Endometrial microvascular endothelial cells (primary cell): Measurements from ENCODE around the gene MPHOSPH8. TPM values are rescaled to one million over a fixed set of nuclear protein-coding genes. Genes with fewer than 3 reads are reported as not detected.

Experiments used
- in situ Hi-C: cut with HindIII; loops from 2 replicates; pipeline ENCODE4 v1.10.0; 2017; ENCODE audit warnings: low sequenced_read_pairs, low pct_unique_long_range_greater_than_20kb; ENCODE audit errors: inconsistent ontology term
- total RNA-seq: library from RNA; depleted of rRNA; stranded (reverse); fragments of >200 nt; gene quantifications from one replicate; pipeline ENCODE4 v1.2.3, GENCODE V29; 2015; ENCODE audit errors: inconsistent ontology term

MPHOSPH8 gene, protein sequence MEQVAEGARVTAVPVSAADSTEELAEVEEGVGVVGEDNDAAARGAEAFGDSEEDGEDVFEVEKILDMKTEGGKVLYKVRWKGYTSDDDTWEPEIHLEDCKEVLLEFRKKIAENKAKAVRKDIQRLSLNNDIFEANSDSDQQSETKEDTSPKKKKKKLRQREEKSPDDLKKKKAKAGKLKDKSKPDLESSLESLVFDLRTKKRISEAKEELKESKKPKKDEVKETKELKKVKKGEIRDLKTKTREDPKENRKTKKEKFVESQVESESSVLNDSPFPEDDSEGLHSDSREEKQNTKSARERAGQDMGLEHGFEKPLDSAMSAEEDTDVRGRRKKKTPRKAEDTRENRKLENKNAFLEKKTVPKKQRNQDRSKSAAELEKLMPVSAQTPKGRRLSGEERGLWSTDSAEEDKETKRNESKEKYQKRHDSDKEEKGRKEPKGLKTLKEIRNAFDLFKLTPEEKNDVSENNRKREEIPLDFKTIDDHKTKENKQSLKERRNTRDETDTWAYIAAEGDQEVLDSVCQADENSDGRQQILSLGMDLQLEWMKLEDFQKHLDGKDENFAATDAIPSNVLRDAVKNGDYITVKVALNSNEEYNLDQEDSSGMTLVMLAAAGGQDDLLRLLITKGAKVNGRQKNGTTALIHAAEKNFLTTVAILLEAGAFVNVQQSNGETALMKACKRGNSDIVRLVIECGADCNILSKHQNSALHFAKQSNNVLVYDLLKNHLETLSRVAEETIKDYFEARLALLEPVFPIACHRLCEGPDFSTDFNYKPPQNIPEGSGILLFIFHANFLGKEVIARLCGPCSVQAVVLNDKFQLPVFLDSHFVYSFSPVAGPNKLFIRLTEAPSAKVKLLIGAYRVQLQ
- total RNA-seq: 10.2 TPM

DNA sequence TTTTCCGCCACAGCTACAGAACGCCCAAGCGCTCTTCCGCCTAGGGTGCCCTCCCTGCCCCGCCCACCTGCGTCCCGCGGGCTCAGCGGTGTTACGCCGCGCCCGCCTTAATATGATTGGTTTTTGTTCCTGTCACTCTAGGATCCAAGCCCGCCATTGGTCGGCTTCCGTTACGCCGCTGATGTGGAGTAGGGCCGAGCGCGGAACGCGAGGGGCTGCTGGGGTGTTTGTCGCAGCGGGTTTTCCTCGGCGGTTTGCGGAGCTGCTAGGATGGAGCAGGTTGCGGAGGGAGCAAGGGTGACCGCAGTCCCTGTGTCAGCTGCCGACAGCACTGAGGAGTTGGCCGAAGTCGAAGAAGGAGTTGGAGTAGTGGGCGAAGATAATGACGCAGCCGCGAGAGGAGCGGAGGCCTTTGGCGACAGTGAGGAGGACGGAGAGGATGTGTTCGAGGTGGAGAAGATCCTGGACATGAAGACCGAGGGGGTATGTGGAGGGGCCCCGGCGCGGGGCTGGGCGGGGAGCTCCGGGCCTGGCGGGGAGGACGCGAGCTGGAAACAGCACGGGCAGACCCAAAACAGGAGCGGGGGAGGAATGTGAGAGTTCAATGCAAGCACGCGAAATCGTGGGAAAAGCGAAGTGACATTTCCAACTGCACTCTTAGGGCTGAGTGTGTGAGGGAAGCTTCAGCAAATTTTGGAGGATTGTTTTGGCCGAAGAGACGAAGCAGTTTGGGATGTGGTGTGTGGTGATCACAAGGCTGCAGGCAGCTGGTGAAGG, at the start of gene MPHOSPH8:
TSS of gene MPHOSPH8 (plus strand) at position 181 of the 777 bp plus-strand sequence. CDS start at position 271, 90 bp downstream.
- in situ Hi-C loops: no loop called here

DNA sequence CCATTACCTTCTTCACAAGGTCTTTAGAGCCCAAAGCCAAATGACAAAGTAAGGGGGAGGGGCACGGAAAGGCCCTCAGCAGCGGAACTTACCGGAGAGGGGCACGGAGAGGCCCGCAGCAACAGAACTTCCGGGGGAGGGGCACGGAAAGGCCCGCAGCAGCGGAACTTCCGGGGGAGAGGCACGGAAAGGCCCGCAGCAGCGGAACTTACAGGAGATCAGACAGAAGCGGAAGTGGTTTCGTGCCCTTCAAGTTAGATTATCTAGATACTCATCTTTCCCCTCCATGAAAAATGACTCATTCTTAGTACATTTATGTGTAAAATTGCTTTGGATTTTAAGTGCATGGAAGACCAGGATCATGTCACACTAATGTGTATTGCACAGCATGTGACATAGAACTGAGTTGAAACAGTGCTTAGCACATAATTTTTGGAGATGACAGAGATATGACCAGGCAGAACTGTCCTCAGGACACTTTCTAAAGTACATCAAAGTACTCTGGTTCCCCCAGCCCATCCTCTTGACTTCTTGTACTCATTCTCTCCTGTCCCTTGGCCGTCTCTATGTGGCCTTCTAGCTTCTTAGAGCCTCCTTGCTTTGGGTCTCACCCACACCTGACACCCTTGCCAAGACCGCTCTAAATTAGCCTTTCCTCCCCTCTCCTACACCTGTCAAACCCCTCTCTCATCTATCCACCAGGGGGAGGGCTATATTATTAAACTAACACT, 46.4 kb upstream of the MPHOSPH8 start:
- in situ Hi-C loops: no loop called here

DNA sequence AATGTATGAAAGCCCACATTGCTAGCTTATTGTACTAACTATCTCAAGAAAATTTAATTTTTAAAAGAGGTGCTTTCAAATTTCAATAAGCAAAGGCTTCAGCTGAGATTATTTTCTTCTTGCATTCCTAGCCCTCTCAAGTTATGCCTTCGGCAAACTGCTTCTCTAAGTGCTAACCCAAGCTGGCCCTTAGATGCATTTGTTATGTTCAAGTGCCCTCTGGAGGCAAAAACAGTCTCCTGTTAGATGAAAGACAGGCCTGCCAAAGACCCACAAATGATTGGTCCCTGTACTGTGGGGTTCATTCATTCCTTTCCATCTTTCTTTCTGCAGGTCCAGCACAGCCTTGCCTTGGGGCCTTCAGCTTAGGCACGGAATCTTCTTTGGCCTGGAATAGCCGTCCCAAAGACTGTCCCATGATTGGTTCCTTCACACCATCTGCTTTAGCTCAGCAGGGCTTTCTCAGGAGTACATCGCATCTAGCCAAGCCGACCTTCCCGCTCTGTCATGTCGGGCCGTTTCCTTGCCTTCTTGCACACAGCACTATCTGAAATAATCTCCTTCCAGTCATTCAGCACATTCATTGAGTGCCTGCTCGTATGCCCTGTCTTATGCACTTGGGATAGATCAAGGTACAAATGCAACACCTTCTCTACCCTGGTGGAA, 45.7 kb upstream of the MPHOSPH8 start:
- in situ Hi-C loops: no loop called here

DNA sequence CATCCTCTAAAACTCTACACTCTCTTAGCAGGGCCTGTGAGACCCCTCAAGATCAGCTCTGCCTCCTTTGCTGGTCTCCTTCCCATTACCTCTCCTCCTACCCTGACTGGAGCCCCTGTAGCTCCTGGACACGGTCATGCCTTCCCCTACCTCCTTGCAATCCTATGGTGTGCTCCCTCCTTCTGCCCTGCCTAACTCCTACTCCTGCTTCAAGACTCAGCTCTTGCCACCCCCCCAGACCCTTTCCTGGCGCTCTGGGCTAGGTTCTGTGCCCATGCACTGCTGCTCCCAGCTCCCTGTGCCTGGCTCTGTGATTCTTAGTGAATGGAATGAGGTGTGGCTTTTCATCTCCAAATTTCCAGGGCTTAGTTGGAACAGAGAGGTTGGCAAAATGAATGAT, 44.1 kb upstream of the MPHOSPH8 start:
- in situ Hi-C loops: no loop called here

DNA sequence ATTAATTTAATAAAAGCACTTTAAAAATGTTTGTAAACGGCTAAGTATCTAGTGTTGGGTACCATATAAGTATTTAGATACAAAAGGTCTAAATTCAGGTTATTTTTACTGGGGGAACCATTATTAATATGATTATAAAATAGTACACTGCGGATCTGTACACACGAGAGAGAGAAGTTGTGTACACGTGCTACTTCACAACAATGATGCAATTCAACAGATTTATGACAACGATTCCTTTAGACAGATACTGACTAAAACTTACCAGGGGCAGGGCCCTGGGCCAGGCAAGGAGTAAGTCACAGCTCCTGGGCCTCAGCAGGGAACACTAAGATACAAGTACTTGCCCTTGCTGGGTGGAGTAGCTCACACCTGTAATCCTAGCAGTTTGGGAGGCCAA, 43.0 kb upstream of the MPHOSPH8 start:
- in situ Hi-C loops: no loop called here

DNA sequence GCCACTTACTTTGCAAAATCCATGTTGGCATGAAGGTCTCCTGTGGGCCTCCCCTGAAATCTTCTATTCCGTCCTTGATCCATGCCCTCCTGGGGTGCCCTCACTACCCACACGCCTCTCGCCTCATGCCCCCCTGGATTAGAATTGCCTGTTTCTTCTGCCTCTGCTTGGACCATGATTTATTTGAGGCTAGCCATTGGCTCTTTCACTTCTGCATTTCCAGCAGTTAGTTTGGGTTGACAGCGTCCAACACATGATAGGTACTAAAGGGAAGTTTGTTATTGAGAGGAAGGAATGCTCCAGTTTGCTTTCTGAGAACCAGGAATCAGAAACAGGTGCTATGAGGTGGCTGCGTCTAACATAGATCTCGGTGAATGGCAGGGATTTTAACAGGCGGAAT, 41.6 kb upstream of the MPHOSPH8 start:
- in situ Hi-C loops: no loop called here

DNA sequence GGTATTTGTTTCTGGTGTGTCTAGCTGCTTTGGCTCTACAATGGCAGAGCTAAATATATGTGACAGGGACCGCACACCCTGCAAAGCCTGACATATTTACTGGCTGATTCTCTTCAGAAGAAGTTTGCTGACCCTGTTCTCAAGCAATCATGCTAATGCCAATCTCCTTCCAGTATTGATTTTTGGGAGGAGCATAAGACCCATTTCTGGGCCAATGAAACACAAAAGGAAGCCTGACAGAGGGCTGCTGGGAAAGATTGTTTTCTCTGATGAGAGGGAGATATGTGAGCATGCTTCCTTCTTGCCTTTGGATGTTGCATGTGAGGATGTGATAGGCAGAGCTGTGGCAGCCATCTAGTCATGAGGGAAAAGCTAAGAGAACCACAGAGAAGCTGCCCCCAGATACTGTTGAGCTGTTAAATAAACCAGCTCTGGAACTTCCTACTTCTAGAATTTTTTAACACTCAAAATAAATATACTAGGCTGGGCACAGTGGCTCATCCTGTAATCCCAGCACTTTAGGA, 40.7 kb upstream of the MPHOSPH8 start:
- in situ Hi-C loops: no loop called here

DNA sequence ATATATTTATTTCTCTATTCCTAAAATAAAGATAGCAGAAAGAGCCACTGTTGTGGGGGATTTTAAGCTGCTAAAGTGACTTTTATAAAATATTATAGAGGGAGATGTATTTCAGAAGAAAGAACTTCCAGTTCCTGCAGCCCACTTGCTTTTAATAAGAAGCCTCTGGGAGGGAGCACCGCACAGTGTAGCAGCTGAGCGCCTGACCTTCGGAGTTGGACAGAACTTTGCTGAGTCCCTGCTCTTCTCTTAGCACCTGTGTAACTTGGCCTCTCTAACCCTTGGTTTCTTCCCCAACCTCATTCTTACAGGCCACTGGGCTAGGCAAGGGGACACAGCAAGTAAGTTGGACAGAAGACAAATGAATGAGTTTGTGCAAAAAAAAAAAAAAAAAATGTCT, 37.4 kb upstream of the MPHOSPH8 start:
- in situ Hi-C loops: no loop called here

DNA sequence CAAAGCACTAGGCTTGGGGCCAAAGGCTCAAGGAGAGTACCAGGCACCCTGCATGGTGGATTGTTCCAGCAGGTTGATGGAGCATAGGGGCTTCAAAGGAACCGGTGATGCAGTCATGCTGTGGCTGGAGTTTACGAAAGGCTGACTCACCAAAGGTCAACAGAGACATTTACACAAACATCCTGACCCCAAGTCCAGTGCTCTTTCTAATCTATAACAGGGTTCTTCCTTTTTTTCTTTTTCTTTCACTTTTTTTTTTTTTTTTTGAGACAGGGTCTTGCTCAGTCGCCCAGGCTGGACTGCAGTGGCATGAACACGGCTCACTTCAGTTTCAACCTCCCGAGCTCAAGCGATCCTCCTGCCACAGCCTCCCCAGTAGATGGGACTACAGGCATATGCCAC, 36.5 kb upstream of the MPHOSPH8 start:
- in situ Hi-C loops: no loop called here

DNA sequence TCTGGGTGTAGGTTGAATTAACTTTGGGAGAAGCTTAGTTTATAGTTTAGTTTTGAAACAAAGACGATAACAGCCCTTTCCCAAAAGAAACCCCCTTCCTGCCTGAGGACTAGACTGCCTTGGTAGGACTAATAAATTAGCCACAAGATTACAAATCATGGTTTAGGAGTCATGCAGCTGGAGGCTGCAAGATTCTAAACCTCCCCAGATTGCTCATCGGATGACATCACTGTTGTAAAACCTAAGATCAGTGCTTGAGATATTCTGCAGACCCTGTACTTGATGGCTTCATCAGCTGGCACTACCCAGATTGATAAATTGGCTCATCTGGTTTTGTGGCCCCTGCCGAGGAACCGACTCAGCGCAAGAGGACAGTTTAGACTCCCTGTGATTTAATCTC, 35.9 kb upstream of the MPHOSPH8 start:
- in situ Hi-C loops: no loop called here

DNA sequence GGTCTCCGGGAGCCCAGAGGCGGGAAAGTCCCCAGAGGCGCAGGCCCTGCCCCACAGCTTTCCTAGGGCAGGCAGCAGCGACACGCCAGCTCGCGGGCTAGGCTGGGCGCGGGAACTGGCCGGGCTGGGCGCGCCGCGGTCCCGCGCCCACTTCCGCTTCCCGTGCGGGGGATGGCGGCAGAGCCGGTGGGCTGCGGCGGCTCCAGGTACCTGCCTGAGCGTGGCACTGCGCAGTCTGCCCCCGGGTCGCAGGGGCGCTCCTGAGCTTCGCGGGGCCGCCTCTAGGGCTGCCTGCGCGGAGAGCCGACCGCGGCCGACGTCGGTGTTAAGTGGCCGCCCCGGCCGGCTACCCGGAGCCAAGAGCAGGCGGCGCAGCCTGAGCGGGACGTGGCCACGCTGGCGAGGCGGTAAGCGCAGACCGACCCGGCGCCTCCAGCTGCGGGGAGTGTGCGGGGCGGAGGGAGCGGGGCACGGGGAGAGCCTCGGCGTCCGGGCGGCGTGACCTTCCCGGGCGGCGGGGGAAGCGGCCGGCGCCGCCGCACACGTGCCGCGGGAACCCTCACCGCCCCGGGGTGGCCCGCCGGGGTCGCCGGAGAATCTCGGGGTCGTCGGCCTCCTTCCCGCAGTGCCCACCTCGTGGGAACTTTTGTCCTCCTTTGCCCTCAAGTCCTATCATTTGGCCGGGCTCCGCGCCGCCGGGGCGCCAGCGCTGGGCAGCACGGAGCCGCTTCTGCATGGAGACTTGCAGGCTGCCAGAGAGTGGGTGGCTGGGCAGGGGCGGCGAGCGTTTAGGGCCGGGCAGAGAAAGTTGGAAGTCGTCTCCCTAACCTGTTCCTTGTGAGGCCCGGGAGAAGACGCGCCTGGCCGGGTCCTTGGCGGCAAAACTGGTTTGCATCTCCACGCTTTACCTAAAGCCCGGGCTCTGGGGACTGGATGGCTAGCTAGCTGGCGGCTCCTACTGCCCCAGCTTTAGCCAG, 31.4 kb upstream of the MPHOSPH8 start:
- in situ Hi-C loops: no loop called here

DNA sequence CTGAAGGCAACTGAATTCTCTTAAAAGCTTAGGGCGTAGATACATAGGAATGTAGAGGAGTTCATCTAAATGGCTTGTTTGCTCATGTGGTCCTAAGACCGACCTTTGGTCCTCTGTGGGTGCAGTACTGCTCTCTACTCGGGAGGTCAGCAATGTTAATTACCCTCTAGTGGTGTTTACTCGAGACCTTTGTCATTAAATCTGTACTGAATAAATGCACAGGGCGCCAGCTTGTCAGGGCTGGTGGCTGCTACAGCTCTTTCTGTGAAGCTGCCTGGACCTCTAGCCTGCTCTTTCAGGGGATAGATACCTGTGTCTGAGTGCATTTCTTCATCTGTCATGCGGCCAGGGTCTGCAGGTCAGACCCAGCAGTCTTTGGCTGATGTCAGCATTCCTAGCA, 29.2 kb upstream of the MPHOSPH8 start:
- in situ Hi-C loops: no loop called here

DNA sequence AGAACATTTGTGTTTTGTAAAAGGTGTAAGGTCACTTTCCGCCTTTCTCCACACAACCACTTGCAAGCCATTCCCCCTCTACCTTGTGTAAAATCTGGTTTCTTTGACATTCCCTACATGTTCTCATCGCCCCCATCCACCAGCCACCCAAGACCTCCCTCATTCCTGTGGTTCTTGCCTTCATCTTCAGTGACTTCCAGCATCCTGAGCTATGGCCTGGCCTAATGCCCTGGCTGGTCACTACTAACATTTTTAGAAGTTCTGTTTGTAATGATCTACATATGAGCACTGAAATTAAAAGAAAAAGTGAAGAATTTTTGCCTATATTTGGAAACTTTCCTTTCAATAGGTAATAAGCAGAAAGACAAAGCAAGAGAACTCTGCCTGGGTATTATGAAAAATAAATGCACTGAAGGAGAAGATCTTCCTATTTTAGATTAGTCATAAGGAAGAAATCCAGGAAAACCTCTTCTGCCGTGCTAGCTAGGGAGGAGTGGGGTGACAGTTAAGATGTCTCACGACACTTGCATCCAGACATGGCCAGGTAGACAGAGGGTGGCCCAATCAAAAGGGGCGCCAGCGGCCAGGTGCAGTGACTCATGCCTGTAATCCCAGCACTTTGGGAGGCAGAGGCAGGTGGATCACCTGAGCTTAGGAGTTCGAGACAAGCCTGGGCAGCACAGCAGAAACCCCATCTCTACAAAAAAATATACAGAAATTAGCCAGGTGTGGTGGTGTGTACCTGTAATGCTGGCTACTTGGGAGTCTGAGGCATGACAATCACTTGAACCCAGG, 28.1 kb upstream of the MPHOSPH8 start:
- in situ Hi-C loops: no loop called here

DNA sequence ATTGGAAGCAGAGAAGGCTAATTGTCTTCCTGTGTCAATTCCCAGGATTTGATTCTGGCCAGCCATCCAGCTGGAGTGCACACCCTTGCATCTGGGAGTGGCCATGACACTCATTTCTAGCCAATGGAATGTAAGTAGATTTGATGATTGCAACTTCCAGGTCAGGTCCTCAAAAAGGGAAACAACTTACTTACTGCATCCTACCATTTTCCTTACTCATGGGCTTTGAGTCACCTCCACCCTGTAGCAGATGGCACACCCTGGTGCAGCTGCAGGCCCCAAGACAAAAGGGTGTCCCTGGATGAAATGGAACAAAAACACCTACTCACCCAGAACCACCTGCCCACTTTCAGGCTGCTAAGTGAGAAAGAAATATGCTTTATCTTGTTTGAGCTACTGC, 27.3 kb upstream of the MPHOSPH8 start:
- in situ Hi-C loops: no loop called here

DNA sequence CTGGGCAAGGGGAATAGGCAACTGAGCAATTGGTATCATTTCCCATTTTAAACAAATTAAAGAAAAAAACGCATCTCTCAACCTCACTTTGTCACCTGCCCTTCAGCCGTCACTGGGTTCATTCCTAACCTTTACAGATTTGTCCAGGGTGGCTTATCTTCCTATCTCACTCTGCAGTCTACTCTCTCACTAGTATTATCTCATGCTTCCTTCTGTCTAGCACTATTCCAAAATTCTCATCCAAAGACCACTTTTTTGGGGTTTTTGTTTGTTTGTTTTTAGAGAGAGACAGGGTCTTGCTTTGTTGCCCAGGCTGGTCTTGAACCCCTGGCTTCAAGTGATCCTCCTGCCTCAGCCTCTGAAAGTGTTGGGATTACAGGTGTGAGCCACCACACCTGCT, 26.7 kb upstream of the MPHOSPH8 start:
- in situ Hi-C loops: no loop called here

DNA sequence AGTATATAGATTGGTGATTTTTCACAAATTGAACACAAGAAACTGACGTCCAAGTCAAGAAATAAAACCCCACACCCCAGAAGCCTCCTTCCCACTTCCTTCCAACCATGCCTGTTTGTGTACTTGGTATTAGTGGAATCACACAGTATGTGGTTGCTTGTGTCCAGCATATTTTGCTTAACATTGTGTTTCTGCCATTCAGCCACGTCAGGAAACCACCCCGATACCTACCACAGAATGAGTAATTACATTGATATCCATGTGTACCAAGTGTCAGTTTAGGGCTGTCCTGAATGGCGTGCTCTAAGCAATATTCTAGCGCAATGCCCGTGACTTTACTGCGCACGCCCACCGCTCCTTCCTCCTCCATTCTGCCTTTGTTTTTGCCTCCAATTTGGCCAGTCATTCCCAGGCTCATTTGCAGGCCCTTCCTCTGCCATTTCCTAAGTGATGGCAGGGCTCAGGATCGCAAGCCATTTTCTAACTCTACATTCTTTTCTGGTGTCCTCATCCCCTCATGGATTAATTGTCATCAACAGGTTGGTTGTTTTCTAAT, 25.9 kb upstream of the MPHOSPH8 start:
- in situ Hi-C loops: no loop called here
